HepG2 (cell line): ENCODE data around the gene TRNT1. TPM values are rescaled to one million over a fixed set of nuclear protein-coding genes. Genes with fewer than 3 reads are reported as not detected.

Experiments
- ATAC-seq: fragments of 200-7000 bp; cut with Tn5 transposase; 3 replicates; pipeline ENCODE4 v1.9.1; 2020; ENCODE audit warnings: mild to moderate bottlenecking, moderate library complexity
- BruUV-seq: library from RNA; stranded (reverse); fragments of 400-500 nt; replicated peaks from 2 replicates; lab custom pipeline; 2021; lab: Mats Ljungman, UMichigan
- CTCF ChIA-PET: fragments of 300-600 bp; formaldehyde crosslinking; extraction: SDS; loops from one replicate; lab custom pipeline; 2021; ENCODE audit warnings: low total read pairs, inconsistent platforms, low intra/inter-chr PET ratio; lab: Yijun Ruan, JAX
- POLR2A ChIA-PET: fragments of 350-600 bp; sonication (Branson Sonifier 250); formaldehyde crosslinking; loops from one replicate; lab custom pipeline; 2020; ENCODE audit warnings: antibody characterized with exemption, inconsistent platforms; lab: Yijun Ruan, JAX
- DNase-seq: peaks from one replicate; pipeline ENCODE4 v3.0.0-alpha.2; 2015; ENCODE audit warnings: low spot score
- FAIRE-seq: peaks from 3 replicates; lab custom pipeline; 2011; peaks lifted over from hg19 to GRCh38; lab: Jason Lieb, UNC
- H2AFZ ChIP-seq: one replicate; pipeline ENCODE4 v1.6.1; 2011; ENCODE audit warnings: low read length, inconsistent platforms
- H3K27ac ChIP-seq: fragments of 300-600 bp; 3 replicates; pipeline ENCODE4 v1.8.0; 2011; ENCODE audit warnings: mixed run types, mild to moderate bottlenecking, mixed read lengths, low read length, inconsistent platforms; ENCODE audit not compliant: insufficient read depth; ENCODE audit errors: extremely low read length
- H3K27me3 ChIP-seq, 2 experiments: fragments of 200-600 bp in 1 of 2; 2 replicates in 1 of 2; 3 replicates in 1 of 2; pipeline versions ENCODE4 v1.6.0 to v1.8.0; 2011; ENCODE audit warnings: low read length in 2 of 2, mild to moderate bottlenecking in 2 of 2, moderate library complexity in 2 of 2, inconsistent platforms in 1 of 2; ENCODE audit not compliant: insufficient read depth in 2 of 2, control insufficient read depth in 1 of 2
- H3K36me3 ChIP-seq, 2 experiments: fragments of 200-600 bp in 1 of 2; replicated peaks in 1 of 2; 2 replicates in 1 of 2; 3 replicates in 1 of 2; pipeline versions ENCODE4 v1.5.1 to v1.8.0; 2011; ENCODE audit warnings: low read length in 2 of 2, inconsistent platforms in 1 of 2; ENCODE audit not compliant: insufficient read depth in 2 of 2, control insufficient read depth in 1 of 2
- H3K4me1 ChIP-seq: 2 replicates; pipeline ENCODE4 v1.5.1; 2012; ENCODE audit warnings: low read length, inconsistent platforms; ENCODE audit not compliant: insufficient read depth
- H3K4me2 ChIP-seq: 2 replicates; pipeline ENCODE4 v1.6.0; 2011; ENCODE audit warnings: low read depth, low read length, inconsistent platforms
- H3K4me3 ChIP-seq, 3 experiments: fragments of 200-600 bp in 1 of 3; sonication (generic), shearing (Covaris generic) in 1 of 3; replicated peaks in 1 of 3; 2 replicates each; pipeline ENCODE4 v1.5.1; 2011 to 2016; ENCODE audit warnings: low read length in 3 of 3, inconsistent platforms in 2 of 3, low read depth in 2 of 3, mild to moderate bottlenecking in 2 of 3, control low read depth in 1 of 3, mixed read lengths in 1 of 3; ENCODE audit not compliant: insufficient read depth in 1 of 3
- H3K79me2 ChIP-seq: one replicate; pipeline ENCODE4 v1.6.1; 2011; ENCODE audit warnings: low read length, inconsistent platforms; ENCODE audit not compliant: insufficient read depth
- H3K9ac ChIP-seq: 2 replicates; pipeline ENCODE4 v1.6.0; 2011; ENCODE audit warnings: mild to moderate bottlenecking, low read depth, low read length, inconsistent platforms; ENCODE audit not compliant: insufficient read depth
- H3K9me3 ChIP-seq: 2 replicates; pipeline ENCODE4 v1.5.1; 2012; ENCODE audit warnings: mild to moderate bottlenecking, low read length
- H4K20me1 ChIP-seq: 2 replicates; pipeline ENCODE4 v1.6.0; 2011; ENCODE audit warnings: inconsistent platforms, mild to moderate bottlenecking, low read length, moderate library complexity; ENCODE audit not compliant: insufficient read depth
- HNF4G ChIP-seq, 2 experiments: sonication (generic) in 1 of 2; formaldehyde crosslinking in 1 of 2; IDR thresholded peaks; 2 replicates each; pipeline versions ENCODE4 v1.4.0 to v1.6.1; 2011 to 2020; ENCODE audit warnings: borderline replicate concordance in 2 of 2, low read depth in 2 of 2, mild to moderate bottlenecking in 2 of 2, low read length in 1 of 2, missing genetic modification reagents in 1 of 2, moderate library complexity in 1 of 2
- KDM3A ChIP-seq: IDR thresholded peaks from 2 replicates; pipeline ENCODE4 v1.6.1; 2018; ENCODE audit warnings: low read depth, missing compliant biosample characterization
- MBD4 ChIP-seq: IDR thresholded peaks from 2 replicates; pipeline ENCODE4 v1.6.1; 2012; ENCODE audit warnings: low read length, inconsistent platforms, borderline replicate concordance
- NR2C2 ChIP-seq: sonication (generic); formaldehyde crosslinking; IDR thresholded peaks from 2 replicates; pipeline ENCODE4 v1.4.0; 2020; ENCODE audit warnings: missing genetic modification reagents, mild to moderate bottlenecking, moderate library complexity, borderline replicate concordance
- RBM22 ChIP-seq: fragments of 200-400 bp; formaldehyde crosslinking; optimal IDR thresholded peaks from 2 replicates; pipeline ENCODE3; 2017; ENCODE audit warnings: mild to moderate bottlenecking, low read length, moderate library complexity
- THAP7 ChIP-seq: sonication (generic); formaldehyde crosslinking; IDR thresholded peaks from 2 replicates; pipeline ENCODE4 v1.8.1; 2023; ENCODE audit warnings: mild to moderate bottlenecking, missing genetic modification reagents
- WIZ ChIP-seq: sonication (generic); formaldehyde crosslinking; IDR thresholded peaks from 2 replicates; pipeline ENCODE4 v1.5.1; 2020; ENCODE audit warnings: mild to moderate bottlenecking, missing genetic modification reagents
- ZNF274 ChIP-seq: sonication (generic); formaldehyde crosslinking; IDR thresholded peaks from 2 replicates; pipeline ENCODE4 v1.5.1; 2020; ENCODE audit warnings: mild to moderate bottlenecking, missing genetic modification reagents
- WGBS: methylation state at CpG from one replicate; pipeline ENCODE4 v1.1.6; 2017; ENCODE audit warnings: low lambda C conversion rate; 5-methylcytosine and 5-hydroxymethylcytosine counted together
- in situ Hi-C: cut with HindIII; loops from 2 replicates; pipeline ENCODE4 v1.10.0; 2017; ENCODE audit warnings: low pct_unique_long_range_greater_than_20kb; ENCODE audit not compliant: extremely low pct_ligation_motif_present
- intact Hi-C: fragments of 100-400 bp; cut with micrococcal nuclease; formaldehyde crosslinking; loops from one replicate; pipeline ENCODE4 v1.10.0; 2022; ENCODE audit not compliant: unreplicated experiment
- polyA plus RNA-seq, 8 experiments: library from polyadenylated mRNA; depleted of rRNA in 3 of 8; stranded (reverse) in 7 of 8; unstranded in 1 of 8; fragments of >200 nt; fragmentation: Illumina TruSeq in 4 of 8; extraction: Trizol in 4 of 8; gene quantifications; 2 replicates each; pipeline versions ENCODE4 v1.2.1 to v1.2.3, GENCODE V29; 2011 to 2016; ENCODE audit warnings: low read depth in 4 of 8, missing spikeins in 1 of 8, mixed read lengths in 1 of 8; ENCODE audit not compliant: insufficient read depth in 1 of 8
- total RNA-seq, 5 experiments: library from RNA; depleted of rRNA; stranded (reverse); fragments of >200 nt; fragmentation: Illumina TruSeq; extraction: Trizol; gene quantifications; 2 replicates each; pipeline ENCODE4 v1.2.3, GENCODE V29; 2016; ENCODE audit warnings: low read depth in 1 of 5

The TRNT1 gene
- total and polyA plus RNA-seq, 2 of the 13 experiments (the other 11 are each of a cell fraction or from before 2014, with no cell fraction given), result 9.4 to 27.7 TPM

- ChIA-PET POLR2A (no interaction called here), CTCF (no interaction called here)
- no peak for ATAC-seq
- TF ChIP-seq NR2C2 (CRISPR knock-in tag) (no peak), THAP7 (CRISPR knock-in tag) (no peak), MBD4 (no peak), ZNF274 (no peak), WIZ (CRISPR knock-in tag) (no peak), KDM3A (CRISPR knock-in tag) (no peak)
- no peak for FAIRE-seq
- H3K36me3 ChIP-seq, result peaks cover 4 to 70% of the 10 kb centered on the region in 2 experiments
- no peak for DNase-seq
- intact Hi-C loops (no loop called here), in situ Hi-C loops (no loop called here)
- no peak overlapping the region for H2AFZ ChIP-seq
- BruUV-seq, result no TSS peak
- H3K9me3 ChIP-seq, result no peaks in the 10 kb centered on the region
- H3K4me1 ChIP-seq, result no peaks in the 10 kb centered on the region
- H3K9ac ChIP-seq, result no peak overlapping the region
- no peaks in the 10 kb centered on the region for H4K20me1 ChIP-seq
- H3K4me2 ChIP-seq, result no peak overlapping the region
- H3K27ac ChIP-seq, result no peak overlapping the region
- H3K27me3 ChIP-seq, result no peaks in the 10 kb centered on the region
- H3K79me2 ChIP-seq, result no peaks in the 10 kb centered on the region
- no peak overlapping the region for H3K4me3 ChIP-seq
Observed at GRCh38 chr3:3141939-3142338, 15.2 kb downstream of the TRNT1 start.

- intact Hi-C loops, result no loop called here
- H3K9me3 ChIP-seq, result no peaks in the 10 kb centered on the region
- no peaks in the 10 kb centered on the region for H3K79me2 ChIP-seq
- no peaks in the 10 kb centered on the region for H3K27me3 ChIP-seq
- TF ChIP-seq RBM22 (peak; percentile 26), HNF4G (IDR thresholded peaks at IDR 0.05; ENCODE audit: borderline replicate concordance, low read depth, low read length) (no peak), HNF4G (CRISPR knock-in tag; IDR thresholded peaks at IDR 0.05; ENCODE audit: borderline replicate concordance, low read depth) (no peak)
- DNase-seq, result no peak
- POLR2A ChIA-PET, result no interaction called here
- no TSS peak for BruUV-seq
- H3K36me3 ChIP-seq, result peaks cover 3 to 60% of the 10 kb centered on the region in 2 experiments; a peak in 4 of 5 replicates
- in situ Hi-C loops, result no loop called here
- no peak overlapping the region for H3K4me3 ChIP-seq
- no peak overlapping the region for H3K4me2 ChIP-seq
- H3K4me1 ChIP-seq, result no peaks in the 10 kb centered on the region
- CTCF ChIA-PET, result no interaction called here
- no peak overlapping the region for H3K9ac ChIP-seq
- no peak overlapping the region for H2AFZ ChIP-seq
- WGBS, result 97% methylated on average over 8 of the region's 8 CpGs
- no peaks in the 10 kb centered on the region for H4K20me1 ChIP-seq
- FAIRE-seq, result no peak
- no peak overlapping the region for H3K27ac ChIP-seq
- ATAC-seq, result no peak
Observed at GRCh38 chr3:3145831-3146230, 19.1 kb downstream of the TRNT1 start.
